Stimulated activated naive CD8-positive, alpha-beta T cell treated with anti-CD3 and anti-CD28 coated beads, Interleukin-15, amount 100 ng/mL, for 72 hours (primary cell): ENCODE data around the gene KIRREL3.

Experiments
- ATAC-seq: fragments of 150-1000 bp; cut with Tn5 transposase; 2 replicates; pipeline ENCODE4 v1.10.0; 2021; ENCODE audit warnings: mild to moderate bottlenecking, moderate library complexity
- DNase-seq, 2 donors: peaks; one replicate each; pipeline ENCODE4 v3.0.0; 2021 to 2022
- H3K27ac Mint-ChIP-seq, 2 donors: one replicate each; pipeline ENCODE4 v1.8.0; 2022; ENCODE audit warnings: mild to moderate bottlenecking in 2 of 2, mixed read lengths in 2 of 2, moderate library complexity in 2 of 2
- H3K27me3 Mint-ChIP-seq: one replicate; pipeline ENCODE4 v1.8.0; 2022; ENCODE audit warnings: mixed read lengths
- H3K4me1 Mint-ChIP-seq: one replicate; pipeline ENCODE4 v1.8.0; 2022; ENCODE audit warnings: mild to moderate bottlenecking, mixed read lengths
- H3K4me3 Mint-ChIP-seq, 2 donors: one replicate each; pipeline ENCODE4 v1.8.0; 2022; ENCODE audit warnings: mild to moderate bottlenecking in 2 of 2, mixed read lengths in 2 of 2, moderate library complexity in 1 of 2
- H3K9me3 Mint-ChIP-seq, 2 donors: one replicate each; pipeline ENCODE4 v1.8.0; 2022; ENCODE audit warnings: mixed read lengths in 2 of 2

Gene KIRREL3

GRCh38 chr11:126754591-126755426, 245.8 kb downstream of the KIRREL3 start:
- Mint-ChIP-seq H3K27ac (no peak overlapping the region), H3K4me1 (no peaks in the 10 kb centered on the region)
- no peak for DNase-seq

GRCh38 chr11:126753990-126754389, 246.6 kb downstream of the KIRREL3 start:
- Mint-ChIP-seq H3K4me3 (no peak overlapping the region), H3K27ac (no peak overlapping the region), H3K9me3 (no peaks in the 10 kb centered on the region), H3K27me3 (peaks cover 7% of the 10 kb centered on the region), H3K4me1 (no peaks in the 10 kb centered on the region)
- ATAC-seq (no peak), DNase-seq (no peak)

More at GRCh38 chr11:126754591-126755426, 245.8 kb downstream of the KIRREL3 start:
- Mint-ChIP-seq H3K9me3 (no peaks in the 10 kb centered on the region), H3K4me3 (no peak overlapping the region), H3K27me3 (peaks cover 7% of the 10 kb centered on the region)
- ATAC-seq: no peak

GRCh38 chr11:126751242-126751641, 249.3 kb downstream of the KIRREL3 start:
- ATAC-seq: no peak
- no peak overlapping the region for H3K4me3 Mint-ChIP-seq
- no peak for DNase-seq
- no peaks in the 10 kb centered on the region for H3K4me1 Mint-ChIP-seq
- no peaks in the 10 kb centered on the region for H3K9me3 Mint-ChIP-seq
- no peak overlapping the region for H3K27ac Mint-ChIP-seq
- peaks cover 15% of the 10 kb centered on the region for H3K27me3 Mint-ChIP-seq

GRCh38 chr11:126748793-126749192, 251.8 kb downstream of the KIRREL3 start:
- no peak for ATAC-seq
- Mint-ChIP-seq H3K4me3 (no peak overlapping the region), H3K9me3 (no peaks in the 10 kb centered on the region), H3K27me3 (peaks cover 8% of the 10 kb centered on the region), H3K4me1 (no peaks in the 10 kb centered on the region), H3K27ac (no peak overlapping the region)
- no peak for DNase-seq

- Mint-ChIP-seq H3K4me1 (no peaks in the 10 kb centered on the region), H3K27ac (no peak overlapping the region), H3K4me3 (no peak overlapping the region), H3K27me3 (peaks cover 8% of the 10 kb centered on the region), H3K9me3 (no peaks in the 10 kb centered on the region)
- no peak for ATAC-seq
- DNase-seq: no peak
Observed at GRCh38 chr11:126748100-126748791, 252.3 kb downstream of the KIRREL3 start.

GRCh38 chr11:126747315-126747714, 253.3 kb downstream of the KIRREL3 start:
- no peaks in the 10 kb centered on the region for H3K9me3 Mint-ChIP-seq
- ATAC-seq: no peak
- H3K4me3 Mint-ChIP-seq: no peak overlapping the region
- no peak overlapping the region for H3K27ac Mint-ChIP-seq
- no peak for DNase-seq
- peaks cover 8% of the 10 kb centered on the region for H3K27me3 Mint-ChIP-seq
- H3K4me1 Mint-ChIP-seq: no peaks in the 10 kb centered on the region

- ATAC-seq: no peak
Observed at GRCh38 chr11:126746443-126746842, 254.1 kb downstream of the KIRREL3 start.

GRCh38 chr11:126744699-126745098, 255.9 kb downstream of the KIRREL3 start:
- Mint-ChIP-seq H3K4me3 (no peak overlapping the region), H3K27ac (no peak overlapping the region), H3K9me3 (no peaks in the 10 kb centered on the region), H3K4me1 (no peaks in the 10 kb centered on the region), H3K27me3 (peaks cover 8% of the 10 kb centered on the region)
- DNase-seq (no peak), ATAC-seq (no peak)

More at GRCh38 chr11:126746443-126746842, 254.1 kb downstream of the KIRREL3 start:
- Mint-ChIP-seq H3K27ac (no peak overlapping the region), H3K9me3 (no peaks in the 10 kb centered on the region), H3K4me1 (no peaks in the 10 kb centered on the region), H3K4me3 (no peak overlapping the region), H3K27me3 (peaks cover 8% of the 10 kb centered on the region)
- no peak for DNase-seq

GRCh38 chr11:126743628-126744027, 256.9 kb downstream of the KIRREL3 start:
- peaks cover 8% of the 10 kb centered on the region for H3K27me3 Mint-ChIP-seq
- DNase-seq (no peak), ATAC-seq (no peak)
- no peak overlapping the region for H3K4me3 Mint-ChIP-seq
- no peak overlapping the region for H3K27ac Mint-ChIP-seq
- H3K9me3 Mint-ChIP-seq: no peaks in the 10 kb centered on the region
- no peaks in the 10 kb centered on the region for H3K4me1 Mint-ChIP-seq

- no peaks in the 10 kb centered on the region for H3K27me3 Mint-ChIP-seq
- no peaks in the 10 kb centered on the region for H3K9me3 Mint-ChIP-seq
- H3K4me1 Mint-ChIP-seq: no peaks in the 10 kb centered on the region
- H3K27ac Mint-ChIP-seq: no peak overlapping the region
- no peak overlapping the region for H3K4me3 Mint-ChIP-seq
- ATAC-seq (no peak), DNase-seq (no peak)
Observed at GRCh38 chr11:126742582-126742981, 258.0 kb downstream of the KIRREL3 start.

GRCh38 chr11:126740846-126741245, 259.7 kb downstream of the KIRREL3 start:
- no peaks in the 10 kb centered on the region for H3K27me3 Mint-ChIP-seq
- no peak for DNase-seq
- no peaks in the 10 kb centered on the region for H3K9me3 Mint-ChIP-seq
- no peak for ATAC-seq
- H3K27ac Mint-ChIP-seq: no peak overlapping the region
- H3K4me1 Mint-ChIP-seq: no peaks in the 10 kb centered on the region
- no peak overlapping the region for H3K4me3 Mint-ChIP-seq

GRCh38 chr11:126739499-126740145, 260.9 kb downstream of the KIRREL3 start:
- Mint-ChIP-seq H3K4me3 (no peak overlapping the region), H3K27ac (no peak overlapping the region)
- no peak for ATAC-seq

GRCh38 chr11:126738295-126739031, 262.1 kb downstream of the KIRREL3 start:
- Mint-ChIP-seq H3K9me3 (no peaks in the 10 kb centered on the region), H3K27me3 (peaks cover 8% of the 10 kb centered on the region), H3K4me1 (no peaks in the 10 kb centered on the region), H3K4me3 (no peak overlapping the region), H3K27ac (no peak overlapping the region)
- DNase-seq: no peak
- no peak for ATAC-seq

More at GRCh38 chr11:126739499-126740145, 260.9 kb downstream of the KIRREL3 start:
- Mint-ChIP-seq H3K9me3 (no peaks in the 10 kb centered on the region), H3K27me3 (peaks cover 4% of the 10 kb centered on the region), H3K4me1 (no peaks in the 10 kb centered on the region)
- no peak for DNase-seq

GRCh38 chr11:126736682-126737572, 263.6 kb downstream of the KIRREL3 start:
- H3K4me1 Mint-ChIP-seq: no peaks in the 10 kb centered on the region
- H3K27me3 Mint-ChIP-seq: peaks cover 8% of the 10 kb centered on the region
- no peak overlapping the region for H3K4me3 Mint-ChIP-seq
- no peaks in the 10 kb centered on the region for H3K9me3 Mint-ChIP-seq
- no peak overlapping the region for H3K27ac Mint-ChIP-seq
- no peak for DNase-seq
- ATAC-seq: no peak
